HG03095 (cell line): ENCODE data around the gene HEATR5A.

ENCODE experiments used
- ATAC-seq: cut with Tn5 transposase; IDR thresholded peaks from one replicate; pipeline ENCODE4 v1.9.1; 2021; ENCODE audit warnings: moderate library complexity; ENCODE audit not compliant: unreplicated experiment

HEATR5A gene

DNA sequence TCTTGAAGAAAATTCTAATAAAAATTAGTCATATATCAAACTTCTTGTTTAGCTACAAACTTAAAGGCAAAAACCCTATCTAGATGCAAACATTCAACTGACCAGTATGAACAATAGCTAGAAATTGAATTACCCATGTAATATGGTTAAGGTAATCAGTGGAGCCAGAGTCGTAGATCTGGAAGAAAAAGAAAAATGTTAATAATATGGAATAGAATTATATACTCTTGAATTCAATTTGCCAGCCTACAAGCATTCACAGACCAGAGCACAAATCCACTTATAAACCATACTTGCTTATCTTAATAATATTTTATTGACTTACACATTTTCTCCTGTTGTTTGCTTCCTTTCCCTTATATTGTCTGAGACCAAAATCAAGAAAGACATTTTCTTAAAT lies 7.7 kb upstream of the HEATR5A start:
- ATAC-seq: no peak

DNA sequence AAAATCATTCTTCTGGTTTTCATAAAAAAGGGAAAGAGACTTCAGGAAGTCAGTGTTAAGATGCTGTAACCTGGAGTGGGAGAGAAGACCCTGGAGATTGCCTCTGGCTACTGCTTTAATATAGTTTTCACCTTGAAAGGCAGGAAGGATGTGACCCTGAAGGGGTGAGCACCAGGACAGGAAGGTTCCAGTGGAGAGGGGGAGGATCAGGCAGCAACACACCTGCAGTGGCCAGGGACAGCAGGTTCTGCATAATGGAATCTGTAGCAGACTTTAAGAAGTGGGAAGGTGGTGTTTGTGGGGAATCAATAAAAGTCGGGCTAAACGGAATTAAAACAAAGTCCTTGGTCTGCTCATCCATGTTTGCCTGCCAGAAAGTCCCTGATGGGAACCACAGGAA lies 6.3 kb upstream of the HEATR5A start:
- ATAC-seq: no peak

DNA sequence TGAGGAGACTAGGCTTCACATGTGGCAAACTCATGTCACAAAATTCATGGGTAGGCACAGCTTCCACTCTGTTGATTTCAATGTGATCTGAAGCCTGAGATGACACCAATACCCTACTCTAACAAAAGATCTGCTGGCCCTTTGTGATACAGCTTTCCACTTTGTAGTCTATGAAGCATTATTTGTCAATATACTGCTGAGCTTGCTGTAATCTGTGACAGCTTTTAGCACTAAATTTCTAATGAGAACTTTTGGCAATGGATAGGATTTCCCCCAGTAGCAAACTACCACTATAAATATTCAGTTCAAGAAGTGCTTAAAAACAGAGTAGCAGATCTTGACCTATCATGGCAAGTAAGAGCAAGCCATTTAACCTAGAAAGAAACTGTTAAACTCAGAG lies 5.6 kb upstream of the HEATR5A start:
- no peak for ATAC-seq

DNA sequence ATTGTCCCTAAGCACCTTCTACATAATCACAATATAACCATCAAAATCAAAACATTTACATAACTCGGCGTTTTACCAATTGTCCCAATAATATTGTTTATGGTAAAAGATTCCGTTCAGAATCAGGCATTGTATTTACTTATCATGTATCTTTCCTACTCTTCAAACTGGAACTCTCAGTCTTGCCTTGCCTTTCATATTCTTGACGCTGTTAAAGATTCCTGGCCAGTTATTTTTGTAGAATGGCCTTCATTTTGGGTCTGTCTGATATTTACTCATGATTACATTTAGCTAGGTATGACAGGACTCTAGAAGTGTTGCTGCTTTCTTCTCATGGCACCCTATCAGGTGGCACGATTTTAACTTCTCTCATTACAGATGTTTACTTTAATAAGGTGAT lies 850 bp upstream of the HEATR5A start:
- no peak for ATAC-seq

DNA sequence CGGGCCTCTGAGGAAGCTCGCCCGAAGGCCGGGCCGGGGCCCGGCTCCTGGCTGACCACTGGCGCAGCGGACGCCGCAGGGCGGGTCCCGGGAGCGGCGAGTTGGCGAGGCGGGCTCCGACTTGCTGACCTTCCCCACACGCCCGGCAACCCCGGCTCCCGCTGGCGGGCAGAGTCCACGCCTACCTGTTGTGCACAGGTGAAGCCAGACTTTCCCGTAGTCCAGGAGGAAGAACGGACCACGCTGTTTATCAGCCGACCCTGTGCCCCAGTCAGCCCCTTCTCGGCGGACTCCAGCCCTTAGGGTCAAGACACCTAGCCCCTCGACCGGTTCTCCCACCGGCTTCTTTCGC lies 407 bp downstream of the HEATR5A start:
- no peak for ATAC-seq

DNA sequence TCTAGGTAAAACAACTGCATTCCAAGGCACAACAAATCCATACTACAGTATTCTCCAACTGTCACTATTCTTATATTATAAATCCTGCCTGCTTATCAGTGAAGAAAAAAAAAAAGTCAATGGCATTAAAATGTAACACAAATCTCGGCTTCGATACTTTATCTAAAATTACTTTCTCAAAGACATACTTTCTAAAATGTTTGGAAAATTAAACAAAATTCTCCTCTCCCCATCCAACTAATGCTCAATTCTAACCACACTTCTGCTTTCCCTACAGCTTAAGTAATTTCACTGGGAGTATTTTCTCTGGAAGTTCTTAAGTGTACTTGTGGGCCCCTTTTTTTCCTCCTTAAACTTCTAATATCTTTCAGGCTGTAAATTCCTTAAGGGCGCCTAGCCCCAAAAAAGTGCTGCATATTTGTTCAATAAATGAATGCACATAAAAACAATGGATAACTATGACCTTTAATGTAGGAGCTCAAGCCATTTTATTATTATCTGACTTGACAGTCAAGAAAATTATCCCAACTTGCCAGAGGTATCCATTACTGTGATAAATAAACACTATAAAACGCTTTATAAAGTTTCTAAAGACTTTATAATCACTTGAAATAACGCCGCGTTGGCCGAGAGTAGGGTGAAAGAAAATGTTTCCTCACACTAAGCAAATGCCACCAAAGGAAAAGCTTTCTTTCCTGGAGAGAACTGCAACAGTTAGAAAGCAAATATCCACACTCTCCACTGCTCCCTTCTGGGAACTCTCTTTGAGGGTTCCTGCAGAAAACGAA lies 977 bp downstream of the HEATR5A start:
- ATAC-seq: no peak

DNA sequence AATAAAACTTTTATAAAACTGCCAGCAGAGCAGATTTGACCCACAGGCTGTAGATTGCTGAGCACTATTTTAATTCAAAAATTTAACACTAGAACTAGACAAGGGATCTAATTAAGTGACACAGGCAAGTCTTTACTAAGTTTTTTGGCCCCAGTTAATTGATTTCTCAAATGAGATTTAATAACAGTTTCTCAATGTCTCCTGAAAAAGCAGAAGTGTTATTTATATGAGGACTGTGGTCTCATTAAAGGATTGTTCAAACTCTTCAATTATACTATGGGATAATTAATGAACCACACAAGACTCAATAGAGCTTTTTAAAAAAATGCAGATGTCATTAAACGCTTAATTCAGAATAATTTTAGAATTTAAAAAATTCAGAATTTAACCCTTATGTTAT lies 1.9 kb downstream of the HEATR5A start:
- ATAC-seq: no peak

DNA sequence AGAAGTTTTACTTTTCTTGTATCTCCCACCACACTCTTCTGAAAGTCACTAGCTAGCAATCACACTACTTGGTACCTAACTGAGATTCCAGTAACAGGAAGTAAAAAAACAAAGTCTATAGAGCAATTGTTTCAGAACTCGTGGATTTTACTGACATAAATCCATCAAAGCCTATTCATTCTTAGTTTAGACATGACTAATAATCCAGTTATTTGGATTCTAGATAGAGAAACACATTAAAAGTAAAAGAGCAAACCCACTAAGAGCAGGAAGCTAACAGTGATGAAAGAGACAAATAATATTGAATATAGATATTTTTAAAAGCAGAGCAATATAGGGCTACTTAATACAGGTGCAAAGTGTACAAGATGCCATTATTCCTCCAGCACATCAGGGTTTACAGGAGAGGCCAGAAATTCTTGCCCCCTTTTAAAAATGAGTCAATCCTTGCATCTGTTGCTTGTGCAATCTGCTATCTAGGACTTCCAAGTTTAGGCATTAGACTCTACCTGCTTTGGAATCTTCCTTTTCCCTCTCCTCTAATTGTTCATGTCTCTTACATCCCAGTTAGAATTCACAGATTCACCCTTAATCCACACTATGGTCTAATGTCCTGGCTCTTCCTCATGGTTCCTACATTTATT lies 6.0 kb downstream of the HEATR5A start:
- ATAC-seq: no peak

DNA sequence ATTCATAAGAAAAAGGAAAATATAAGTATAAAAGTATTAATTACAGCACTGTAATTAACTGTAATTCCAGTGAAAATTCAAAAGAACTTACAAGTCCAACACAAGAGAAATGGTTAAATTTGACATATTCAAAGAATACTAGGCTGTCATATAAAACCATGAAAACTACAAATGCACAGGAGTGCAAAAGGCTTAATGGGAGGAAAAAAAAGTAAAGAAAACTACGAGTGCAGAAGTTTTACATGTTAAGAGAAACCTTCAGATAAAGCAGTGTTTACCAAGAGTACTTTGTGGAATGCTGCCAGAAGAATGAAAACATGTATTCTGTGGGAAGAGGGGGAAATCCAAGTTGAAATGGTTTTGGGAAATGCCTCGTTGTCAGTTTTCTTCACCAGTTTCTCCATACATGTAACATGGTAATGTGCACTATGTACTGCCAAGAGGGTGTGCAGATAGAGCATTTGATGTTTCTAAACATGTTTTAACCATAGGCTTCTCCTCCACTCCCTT lies 9.1 kb downstream of the HEATR5A start:
- no peak for ATAC-seq

DNA sequence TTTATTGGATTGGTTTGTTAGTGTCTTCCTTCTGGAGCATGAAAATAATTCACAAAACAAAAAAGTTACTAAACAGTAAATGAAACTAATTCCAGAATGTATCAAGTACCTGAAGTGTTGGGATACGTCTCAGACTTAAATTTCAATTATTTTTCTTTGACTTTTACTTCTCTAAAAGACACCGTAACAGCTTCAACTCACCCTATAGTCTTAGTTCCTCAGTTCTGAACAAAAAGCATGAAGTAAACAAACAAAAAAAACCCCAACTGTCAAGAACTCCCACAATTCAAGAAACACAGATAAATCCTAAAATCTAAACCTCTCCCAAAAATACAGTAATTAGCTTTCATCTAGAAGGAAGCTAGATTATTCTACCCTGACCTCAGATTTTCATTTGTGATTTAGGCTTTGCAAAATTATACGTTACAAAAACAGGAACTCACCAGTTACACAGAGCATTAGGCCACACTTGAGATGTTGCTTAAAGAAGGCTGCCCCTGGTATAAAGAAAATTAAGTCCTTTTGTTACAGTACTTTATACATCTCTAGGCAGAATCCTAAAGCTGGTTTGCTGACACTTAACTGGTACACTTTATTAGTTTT lies 10.2 kb downstream of the HEATR5A start:
- no peak for ATAC-seq

DNA sequence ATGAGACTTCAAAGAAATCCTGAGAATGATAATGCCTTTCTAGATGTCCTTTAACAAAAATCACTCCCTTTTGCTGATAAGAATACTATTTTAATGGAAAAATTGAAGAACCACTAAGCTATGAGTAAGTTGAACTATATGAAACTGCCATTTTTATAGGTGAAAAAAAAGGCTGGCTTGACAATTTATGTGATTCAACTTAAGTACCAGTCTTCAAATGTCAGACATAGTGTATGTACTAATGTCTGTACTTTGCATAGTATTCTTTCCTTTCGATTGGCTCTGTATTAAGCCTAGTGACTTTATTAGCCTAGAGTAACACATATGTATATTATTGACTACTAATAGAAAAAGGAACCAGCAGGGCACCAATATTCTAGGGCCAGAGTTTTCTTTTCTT lies 11.9 kb downstream of the HEATR5A start:
- ATAC-seq: no peak

DNA sequence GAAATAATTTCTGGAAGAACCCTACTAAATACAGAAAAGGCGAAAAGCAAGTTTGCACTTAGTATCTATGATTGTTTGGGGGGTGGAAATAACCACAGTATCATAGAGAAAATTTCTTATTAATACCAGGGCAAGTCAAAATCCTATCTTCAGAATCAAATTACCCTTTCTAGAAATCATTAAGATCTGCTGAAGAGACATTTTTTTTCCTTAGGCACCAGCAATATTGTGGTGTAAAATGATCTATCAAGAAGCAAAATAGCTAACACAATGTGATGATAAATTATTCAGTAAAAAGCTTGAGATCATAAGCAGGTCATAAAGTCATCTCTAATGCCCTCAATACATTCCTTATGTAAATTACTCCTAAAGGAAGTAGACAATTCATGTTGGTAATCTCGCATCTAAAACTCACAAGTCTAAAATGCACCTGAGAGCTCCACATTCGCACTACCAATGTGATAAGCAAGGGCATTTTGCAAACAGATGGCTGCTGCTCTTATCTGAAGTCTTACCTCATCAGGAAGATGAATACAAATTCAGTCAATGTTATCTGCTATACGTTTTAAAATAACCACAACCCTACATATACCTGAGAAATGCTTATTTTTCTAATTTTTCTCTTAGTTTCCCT lies 14.6 kb downstream of the HEATR5A start:
- no peak for ATAC-seq

DNA sequence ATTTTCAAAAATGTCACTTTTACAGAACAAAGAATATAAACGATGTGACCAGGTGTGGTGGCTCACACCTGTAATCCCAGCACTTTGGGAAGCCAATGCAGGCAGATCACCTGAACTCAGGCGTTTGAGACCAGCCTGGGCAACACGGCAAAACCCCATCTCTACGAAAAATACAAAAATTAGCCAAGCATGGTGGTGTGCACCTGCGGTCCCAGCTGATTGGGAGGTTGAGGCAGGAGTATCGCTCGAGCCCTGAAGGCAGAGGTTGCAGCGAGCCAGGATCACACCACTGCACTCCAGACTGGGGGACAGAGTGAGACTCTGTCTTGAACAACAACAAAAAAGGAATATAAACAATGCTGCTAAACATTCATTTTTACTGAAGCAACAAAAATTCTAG lies 15.2 kb downstream of the HEATR5A start:
- no peak for ATAC-seq

DNA sequence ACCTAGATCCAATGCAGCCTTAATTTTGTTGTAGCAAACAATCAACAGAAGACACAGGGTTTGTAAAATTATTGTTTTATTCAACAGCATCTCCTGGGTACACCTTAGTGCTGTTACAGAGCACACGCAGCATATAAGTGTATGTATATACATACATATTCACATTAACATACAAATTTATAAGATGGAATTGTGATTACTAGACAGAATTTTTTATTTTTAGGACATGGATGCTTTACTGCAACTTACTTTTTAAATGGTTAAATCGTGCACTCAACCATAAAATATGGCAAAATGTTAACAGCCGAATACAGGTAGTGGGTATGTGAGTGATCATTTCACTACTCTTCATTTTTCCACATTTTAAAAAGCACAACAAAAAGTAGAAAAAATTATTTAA lies 16.6 kb downstream of the HEATR5A start:
- ATAC-seq: no peak

DNA sequence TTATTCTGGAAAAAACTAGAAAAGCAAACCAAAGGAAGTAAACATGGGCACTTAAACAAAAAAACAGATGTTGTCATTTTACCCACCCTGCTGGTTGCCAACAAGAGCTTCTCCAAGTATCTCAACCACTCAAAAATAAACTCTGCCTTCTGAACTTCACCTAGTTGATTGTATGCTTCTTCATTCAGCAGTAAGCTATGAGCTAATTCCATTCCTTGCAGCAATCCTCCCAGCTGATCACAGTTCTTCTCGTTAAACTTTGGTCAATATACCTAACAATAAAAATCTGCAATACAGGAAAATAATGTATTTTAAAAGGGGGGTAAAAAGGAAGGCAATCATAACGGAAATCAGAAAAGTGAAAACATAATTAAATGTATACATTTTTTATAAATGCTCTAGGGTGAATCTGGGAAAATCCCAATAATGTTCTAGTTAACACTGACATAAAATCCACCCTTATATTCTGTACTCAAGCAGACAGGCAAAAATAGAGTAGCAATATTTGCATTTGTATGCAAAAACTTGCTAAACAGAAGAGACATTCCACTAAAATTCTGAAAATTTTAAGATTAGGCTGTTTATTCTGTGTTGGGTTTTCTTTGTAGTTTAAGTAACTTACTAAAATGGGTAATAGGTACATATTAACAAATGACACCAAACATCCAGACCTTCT lies 17.4 kb downstream of the HEATR5A start:
- no peak for ATAC-seq

DNA sequence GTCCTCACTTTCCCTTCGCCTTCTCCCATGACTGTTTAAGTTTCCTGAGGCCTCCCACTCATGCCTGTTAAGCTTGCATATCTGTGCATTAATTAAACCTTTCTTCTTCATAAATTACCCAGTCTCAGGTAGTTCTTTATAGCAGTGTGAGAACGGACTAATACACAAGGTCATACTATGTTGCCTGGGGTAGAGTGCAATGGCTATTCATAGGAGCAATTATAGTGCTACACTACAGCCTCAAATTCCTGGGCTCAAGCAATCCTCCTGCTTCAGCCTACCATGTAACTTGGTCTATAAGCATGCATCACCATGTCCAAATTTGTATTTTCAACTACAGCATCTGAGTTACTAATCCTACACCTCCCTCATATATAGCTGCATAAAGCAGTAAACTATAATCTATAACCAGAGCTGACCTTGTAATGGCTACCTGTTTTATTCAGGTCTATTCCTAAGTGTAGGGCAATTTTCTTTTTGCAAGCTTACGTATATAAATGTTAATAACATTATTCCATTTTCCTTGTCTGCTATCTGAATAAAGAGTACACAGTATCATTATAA lies 18.9 kb downstream of the HEATR5A start:
- no peak for ATAC-seq

DNA sequence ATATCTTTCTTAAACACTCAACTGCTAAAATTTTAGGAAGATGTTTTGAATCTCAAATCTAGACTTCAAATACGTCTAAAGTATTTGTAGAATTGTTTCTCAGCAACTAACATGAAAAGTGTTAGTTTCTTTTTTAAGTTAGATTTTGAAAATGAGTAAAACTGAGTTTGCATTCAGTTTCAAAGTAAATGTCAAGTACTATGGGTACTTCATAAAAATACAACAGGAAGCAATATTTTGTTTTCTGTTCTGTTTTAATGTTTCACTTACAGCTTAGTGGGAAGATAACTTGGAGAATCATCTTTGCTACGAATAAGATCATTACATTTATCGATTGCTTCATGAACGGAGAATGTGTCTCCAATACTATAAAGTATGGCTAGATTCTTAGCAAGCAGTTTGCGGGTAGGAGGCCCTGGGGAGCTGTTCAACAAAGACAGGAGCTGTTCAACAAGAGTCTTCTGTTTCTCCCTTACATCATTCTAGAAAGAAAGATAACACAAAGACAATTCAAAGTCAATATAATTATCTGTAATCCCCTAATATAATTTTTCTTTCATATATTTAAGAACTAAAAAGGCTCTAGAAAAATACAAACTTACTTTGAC lies 20.2 kb downstream of the HEATR5A start:
- ATAC-seq: peak; percentile 59

DNA sequence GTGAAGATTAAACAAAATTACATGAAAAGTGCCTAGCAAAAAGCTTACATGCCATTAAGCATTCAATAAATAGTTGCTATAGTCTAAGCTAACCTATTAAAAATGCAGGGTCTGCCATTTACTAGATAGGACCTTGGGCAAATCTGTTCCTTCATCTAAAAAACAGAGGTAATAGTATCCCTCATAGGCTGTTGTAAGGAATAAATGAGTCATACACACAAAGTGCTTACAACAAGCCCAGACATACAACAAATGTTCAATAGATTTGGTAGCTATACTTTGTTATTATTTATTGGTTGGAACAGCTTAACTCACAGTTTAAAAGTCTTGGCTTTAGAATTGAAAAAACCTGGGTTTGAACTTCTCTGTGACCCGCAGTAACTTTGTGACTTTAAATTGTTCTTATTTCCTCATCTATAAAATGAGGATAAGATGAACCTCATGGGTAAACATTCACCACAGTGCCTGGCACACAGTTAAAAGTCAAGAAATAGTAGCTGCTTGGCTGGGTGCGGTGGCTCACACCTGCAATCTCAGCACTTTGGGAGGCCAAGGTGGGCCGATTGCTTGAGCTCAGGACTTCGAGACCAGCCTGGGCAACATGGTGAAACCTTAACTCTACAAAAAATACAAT lies 24.7 kb downstream of the HEATR5A start:
- ATAC-seq: no peak

DNA sequence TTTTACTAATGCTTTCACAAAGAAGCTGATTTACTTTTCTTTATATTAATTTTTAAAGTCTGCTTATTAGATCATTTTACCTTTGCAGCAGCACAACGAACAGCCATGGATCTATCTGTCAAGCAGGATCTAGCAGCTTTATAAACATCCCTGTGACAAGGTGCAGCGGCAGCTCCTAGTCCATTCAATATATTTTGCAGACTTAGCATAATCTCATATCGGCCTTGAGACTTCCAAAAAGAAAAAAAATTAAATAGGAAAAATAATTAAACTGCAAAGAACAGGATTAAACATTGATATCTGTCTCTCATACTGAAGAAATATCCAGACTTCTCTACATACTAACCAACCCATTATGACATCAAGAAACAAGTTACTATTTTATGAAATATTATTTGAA lies 25.2 kb downstream of the HEATR5A start:
- ATAC-seq: no peak

DNA sequence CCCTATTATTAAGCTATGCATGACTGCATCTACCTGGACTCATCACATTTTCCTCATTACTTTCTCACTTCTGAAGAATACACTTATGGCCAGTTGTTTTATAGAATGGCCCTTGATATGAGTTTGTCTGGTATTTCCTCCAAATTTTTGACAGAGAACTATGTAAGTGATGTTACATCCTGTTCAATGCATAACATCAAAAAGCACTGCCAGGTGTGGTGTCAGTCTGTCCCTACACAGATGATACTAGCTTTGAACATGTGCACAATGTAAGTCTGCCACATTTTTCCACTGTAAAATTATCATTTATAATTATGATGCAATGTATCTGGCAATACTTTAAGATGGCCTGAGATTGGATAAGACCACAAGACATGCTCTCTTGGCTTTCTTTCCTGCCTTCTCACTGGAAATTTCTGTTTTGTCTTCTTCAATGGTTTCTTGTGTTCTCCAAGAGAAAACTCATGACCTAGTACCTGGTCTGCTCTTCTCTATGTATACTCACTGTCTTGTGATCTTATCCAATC lies 28.3 kb downstream of the HEATR5A start:
- no peak for ATAC-seq
